Stimulated activated CD4-positive, alpha-beta T cell treated with anti-CD3 and anti-CD28 coated beads, Interleukin-4, amount 100 ng/mL, for 24 hours (primary cell): Measurements from ENCODE around the gene TNFSF9.
A peak's percentile ranks its signal among the peaks of the same experiment; 100 is the strongest.

Experiments
- DNase-seq: peaks from one replicate; pipeline ENCODE4 v3.0.0-alpha.2; 2020

Gene TNFSF9

GRCh38 chr19:6530386-6531162 lies at the start of gene TNFSF9:
TSS of gene TNFSF9 (plus strand) at chr19:6531026. CDS start at chr19:6531037, 11 bp downstream.
- peak; percentile 84 for DNase-seq

- peak; percentile 70 for DNase-seq
Observed at GRCh38 chr19:6481541-6482342, 49.1 kb upstream of the TNFSF9 start, which contains the start of gene DENND1C. TSS of gene DENND1C (minus strand) at chr19:6481787. CDS start at chr19:6481695, 92 bp downstream.

GRCh38 chr19:6482343-6482686 lies 48.5 kb upstream of the TNFSF9 start:
- no peak for DNase-seq

GRCh38 chr19:6483235-6483634 lies 47.6 kb upstream of the TNFSF9 start:
- DNase-seq = no peak

GRCh38 chr19:6484230-6484629 lies 46.6 kb upstream of the TNFSF9 start:
- no peak for DNase-seq

- no peak for DNase-seq
Observed at GRCh38 chr19:6484831-6485230, 46.0 kb upstream of the TNFSF9 start.

- DNase-seq = peak; percentile 17
Observed at GRCh38 chr19:6489278-6490061, 41.4 kb upstream of the TNFSF9 start.

- DNase-seq = no peak
Observed at GRCh38 chr19:6490134-6490533, 40.7 kb upstream of the TNFSF9 start.

GRCh38 chr19:6491802-6492592 lies 38.8 kb upstream of the TNFSF9 start:
- no peak for DNase-seq

GRCh38 chr19:6494438-6495036 lies 36.3 kb upstream of the TNFSF9 start:
- no peak for DNase-seq

- no peak for DNase-seq
Observed at GRCh38 chr19:6495947-6496346, 34.9 kb upstream of the TNFSF9 start.

GRCh38 chr19:6498294-6499036 lies 32.4 kb upstream of the TNFSF9 start:
- no peak for DNase-seq

GRCh38 chr19:6499052-6499790 lies 31.6 kb upstream of the TNFSF9 start:
- no peak for DNase-seq

GRCh38 chr19:6500837-6501739 lies 29.7 kb upstream of the TNFSF9 start:
- no peak for DNase-seq

- DNase-seq = peak; percentile 42
Observed at GRCh38 chr19:6501740-6502648, 28.8 kb upstream of the TNFSF9 start, which contains the start of gene TUBB4A. TSS of gene TUBB4A (minus strand) at chr19:6502309. CDS start at chr19:6502212, 97 bp downstream.

- no peak for DNase-seq
Observed at GRCh38 chr19:6503407-6504201, 27.2 kb upstream of the TNFSF9 start.
